Ishikawa (cell line): ENCODE results near the gene CIBAR2.

Experiments
- CEBPB ChIP-seq: IDR thresholded peaks from 2 replicates; pipeline ENCODE4 v1.6.1; 2012
- CREB1 ChIP-seq: IDR thresholded peaks from 2 replicates; pipeline ENCODE4 v1.6.1; 2012; ENCODE audit warnings: low read depth
- EGR1 ChIP-seq: IDR thresholded peaks from 2 replicates; pipeline ENCODE4 v1.6.1; 2012
- EP300 ChIP-seq: IDR thresholded peaks from 2 replicates; pipeline ENCODE4 v1.6.1; 2012; ENCODE audit warnings: borderline replicate concordance
- FOXM1 ChIP-seq: IDR thresholded peaks from 2 replicates; pipeline ENCODE4 v1.6.1; 2012; ENCODE audit warnings: low read depth, borderline replicate concordance
- NFIC ChIP-seq: IDR thresholded peaks from 2 replicates; pipeline ENCODE4 v1.6.1; 2012
- RAD21 ChIP-seq: IDR thresholded peaks from 2 replicates; pipeline ENCODE4 v1.6.1; 2012; ENCODE audit warnings: low read depth
- TAF1 ChIP-seq: IDR thresholded peaks from 2 replicates; pipeline ENCODE4 v1.6.1; 2012; ENCODE audit warnings: low read depth, mild to moderate bottlenecking
- TCF12 ChIP-seq: IDR thresholded peaks from 2 replicates; pipeline ENCODE4 v1.6.1; 2012; ENCODE audit warnings: low read depth
- TEAD4 ChIP-seq: IDR thresholded peaks from 2 replicates; pipeline ENCODE4 v1.6.1; 2012
- YY1 ChIP-seq: IDR thresholded peaks from 2 replicates; pipeline ENCODE4 v1.6.1; 2012; ENCODE audit warnings: low read depth
- ZBTB7A ChIP-seq: IDR thresholded peaks from 2 replicates; pipeline ENCODE4 v1.6.1; 2012; ENCODE audit warnings: low read depth
- TF ChIP-seq, protein P1 (sequence below): IDR thresholded peaks from 2 replicates; pipeline ENCODE4 v1.6.1; 2012; ENCODE audit warnings: low read depth, mild to moderate bottlenecking
- TF ChIP-seq, protein P2 (sequence below): IDR thresholded peaks from 2 replicates; pipeline ENCODE4 v1.6.1; 2012
- TF ChIP-seq, protein P3 (sequence below): IDR thresholded peaks from 2 replicates; pipeline ENCODE4 v1.6.1; 2012

The CIBAR2 gene

DNA sequence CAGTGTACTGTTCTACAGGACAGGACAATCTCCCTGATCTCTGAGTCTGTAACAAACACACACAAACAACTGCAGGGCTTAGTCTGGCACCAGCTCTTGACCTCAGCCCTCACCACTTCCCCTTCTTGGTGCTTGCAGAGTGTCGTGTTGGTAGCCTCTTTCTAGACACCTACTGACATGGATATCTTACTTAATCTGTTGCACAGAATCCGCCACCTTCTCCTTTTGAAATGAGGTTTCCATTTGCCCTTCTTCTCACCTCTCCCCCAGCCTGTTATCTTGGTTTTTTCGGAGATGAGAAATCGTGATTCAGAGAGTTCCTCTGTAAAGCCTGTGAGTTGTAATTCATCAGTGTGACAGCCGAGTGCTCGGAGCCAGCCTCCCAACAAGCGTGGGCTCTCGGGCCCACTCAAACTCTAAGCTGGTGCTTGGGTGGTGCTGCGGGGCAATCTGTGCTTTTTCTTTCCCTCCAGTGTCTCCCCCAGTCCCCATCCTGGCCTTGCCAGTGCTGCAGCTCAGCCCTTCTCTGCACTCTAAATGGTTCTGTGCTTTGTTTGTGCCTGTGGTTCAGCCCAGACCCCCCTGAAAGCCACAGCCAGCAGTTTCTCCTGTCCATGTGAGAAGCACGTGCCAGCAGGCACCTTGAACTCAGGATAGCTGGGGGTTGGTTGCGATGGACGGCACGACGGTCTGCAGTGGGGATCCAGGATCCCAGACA is 56.6 kb downstream of the CIBAR2 start:
- TF ChIP-seq TCF12 (no peak), CEBPB (no peak), CREB1 (no peak), RAD21 (no peak), NFIC (no peak), TEAD4 (no peak)

DNA sequence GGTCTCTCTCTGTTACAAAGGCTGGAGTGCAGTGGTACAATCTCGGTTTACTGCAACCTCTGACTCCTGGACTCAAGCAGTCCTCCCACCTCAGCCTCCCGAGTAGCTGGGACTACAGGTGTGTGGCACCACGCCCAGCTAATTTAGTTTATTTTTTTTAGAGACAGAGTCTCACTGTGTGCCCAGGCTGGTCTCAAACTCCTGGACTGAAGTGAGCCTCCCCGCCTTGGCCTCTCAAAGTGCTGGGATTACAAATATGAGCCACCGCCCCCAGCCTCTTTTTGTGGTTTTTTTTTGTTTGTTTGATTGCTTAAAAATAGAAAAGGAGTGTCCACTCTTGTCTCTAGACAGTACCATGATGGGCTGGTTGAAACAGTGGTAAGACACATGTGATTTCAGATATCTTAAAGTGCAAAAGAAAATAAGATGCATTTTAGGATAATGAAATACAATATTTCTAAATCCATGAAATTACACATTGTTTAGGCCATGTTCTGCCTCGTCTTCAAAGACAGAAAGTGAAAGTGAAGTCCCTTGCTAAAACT is 57.3 kb downstream of the CIBAR2 start:
- TF ChIP-seq TEAD4 (no peak), EGR1 (no peak), EP300 (no peak), CEBPB (no peak), FOXM1 (no peak), TAF1 (no peak), TCF12 (no peak), ZBTB7A (no peak), NFIC (no peak), CREB1 (no peak), RAD21 (no peak), YY1 (no peak)
- TF ChIP-seq, protein P1, sequence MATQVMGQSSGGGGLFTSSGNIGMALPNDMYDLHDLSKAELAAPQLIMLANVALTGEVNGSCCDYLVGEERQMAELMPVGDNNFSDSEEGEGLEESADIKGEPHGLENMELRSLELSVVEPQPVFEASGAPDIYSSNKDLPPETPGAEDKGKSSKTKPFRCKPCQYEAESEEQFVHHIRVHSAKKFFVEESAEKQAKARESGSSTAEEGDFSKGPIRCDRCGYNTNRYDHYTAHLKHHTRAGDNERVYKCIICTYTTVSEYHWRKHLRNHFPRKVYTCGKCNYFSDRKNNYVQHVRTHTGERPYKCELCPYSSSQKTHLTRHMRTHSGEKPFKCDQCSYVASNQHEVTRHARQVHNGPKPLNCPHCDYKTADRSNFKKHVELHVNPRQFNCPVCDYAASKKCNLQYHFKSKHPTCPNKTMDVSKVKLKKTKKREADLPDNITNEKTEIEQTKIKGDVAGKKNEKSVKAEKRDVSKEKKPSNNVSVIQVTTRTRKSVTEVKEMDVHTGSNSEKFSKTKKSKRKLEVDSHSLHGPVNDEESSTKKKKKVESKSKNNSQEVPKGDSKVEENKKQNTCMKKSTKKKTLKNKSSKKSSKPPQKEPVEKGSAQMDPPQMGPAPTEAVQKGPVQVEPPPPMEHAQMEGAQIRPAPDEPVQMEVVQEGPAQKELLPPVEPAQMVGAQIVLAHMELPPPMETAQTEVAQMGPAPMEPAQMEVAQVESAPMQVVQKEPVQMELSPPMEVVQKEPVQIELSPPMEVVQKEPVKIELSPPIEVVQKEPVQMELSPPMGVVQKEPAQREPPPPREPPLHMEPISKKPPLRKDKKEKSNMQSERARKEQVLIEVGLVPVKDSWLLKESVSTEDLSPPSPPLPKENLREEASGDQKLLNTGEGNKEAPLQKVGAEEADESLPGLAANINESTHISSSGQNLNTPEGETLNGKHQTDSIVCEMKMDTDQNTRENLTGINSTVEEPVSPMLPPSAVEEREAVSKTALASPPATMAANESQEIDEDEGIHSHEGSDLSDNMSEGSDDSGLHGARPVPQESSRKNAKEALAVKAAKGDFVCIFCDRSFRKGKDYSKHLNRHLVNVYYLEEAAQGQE: no peak
- TF ChIP-seq, protein P2, sequence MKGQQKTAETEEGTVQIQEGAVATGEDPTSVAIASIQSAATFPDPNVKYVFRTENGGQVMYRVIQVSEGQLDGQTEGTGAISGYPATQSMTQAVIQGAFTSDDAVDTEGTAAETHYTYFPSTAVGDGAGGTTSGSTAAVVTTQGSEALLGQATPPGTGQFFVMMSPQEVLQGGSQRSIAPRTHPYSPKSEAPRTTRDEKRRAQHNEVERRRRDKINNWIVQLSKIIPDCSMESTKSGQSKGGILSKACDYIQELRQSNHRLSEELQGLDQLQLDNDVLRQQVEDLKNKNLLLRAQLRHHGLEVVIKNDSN: no peak
- TF ChIP-seq, protein P3, sequence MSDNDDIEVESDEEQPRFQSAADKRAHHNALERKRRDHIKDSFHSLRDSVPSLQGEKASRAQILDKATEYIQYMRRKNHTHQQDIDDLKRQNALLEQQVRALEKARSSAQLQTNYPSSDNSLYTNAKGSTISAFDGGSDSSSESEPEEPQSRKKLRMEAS: no peak

DNA sequence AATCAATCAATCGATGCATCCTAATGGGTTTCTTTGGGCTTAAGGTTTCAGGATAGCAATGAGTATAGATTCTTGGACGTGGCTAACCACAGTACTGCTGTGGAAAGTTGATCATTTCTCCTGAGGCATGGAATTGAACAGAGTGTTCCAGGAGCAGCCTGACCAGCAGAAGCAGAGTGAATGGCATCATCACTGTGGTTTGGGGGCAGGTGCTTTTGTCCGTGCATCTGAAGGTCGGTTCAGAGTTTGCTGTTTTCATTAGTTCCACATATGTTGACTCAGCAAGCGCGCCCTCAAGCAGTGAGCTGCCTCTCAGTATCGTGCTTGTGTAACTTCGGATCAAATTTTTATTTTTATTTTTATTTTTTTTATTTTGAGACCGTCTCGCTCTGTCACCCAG is 59.7 kb downstream of the CIBAR2 start:
- TF ChIP-seq YY1 (no peak), EGR1 (no peak), FOXM1 (no peak), ZBTB7A (no peak), CREB1 (no peak), CEBPB (no peak), TCF12 (no peak), RAD21 (no peak), NFIC (no peak), EP300 (no peak), TEAD4 (no peak), TAF1 (no peak)
- TF ChIP-seq, protein P3: no peak
- TF ChIP-seq, protein P1: no peak
- TF ChIP-seq, protein P2: no peak

DNA sequence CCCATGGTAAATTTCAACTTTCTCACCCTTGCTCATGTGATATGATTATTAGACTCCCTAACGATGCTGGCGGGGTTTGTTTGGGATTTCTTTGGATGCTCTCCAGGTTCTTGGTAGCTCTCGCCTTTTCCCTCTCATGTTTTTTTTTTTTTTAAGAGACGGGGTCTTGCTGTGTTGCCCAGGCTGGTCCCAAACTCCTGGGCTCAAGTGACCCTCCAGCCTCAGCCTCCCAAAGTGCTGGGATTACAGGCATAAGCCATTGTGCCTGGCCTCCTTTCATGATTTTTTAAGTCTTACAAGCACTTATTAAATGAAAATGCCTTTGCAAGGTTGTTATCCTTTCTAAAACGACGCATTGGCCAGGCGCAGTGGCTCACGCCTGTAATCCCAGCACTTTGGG is 60.6 kb downstream of the CIBAR2 start:
- TF ChIP-seq EP300 (no peak), ZBTB7A (no peak), TCF12 (no peak), FOXM1 (no peak), TAF1 (no peak)
- TF ChIP-seq, protein P1: no peak
